ENCODE results near the gene TAS1R1. TPM values are rescaled to one million over a fixed set of nuclear protein-coding genes. Genes with fewer than 3 reads are reported as not detected.
A peak's percentile ranks its signal among the peaks of the same experiment; 100 is the strongest.

The TAS1R1 gene
- total and polyA plus RNA-seq, 10 of the 15 experiments (the other 5 are each of a cell fraction or from before 2014, with no cell fraction given): 0.03 to 0.06 (median 0.04) TPM; not detected in 7

GRCh38 chr1:6613361-6614018 is 58.4 kb downstream of the TAS1R1 start, which contains the start of gene PHF13 (continued):
- TF ChIP-seq ZNF687 (IDR thresholded peaks at IDR 0.05) (0 out of 2 replicates have a peak, but pooled peaks have one; percentile 0), JUNB (IDR thresholded peaks at IDR 0.05) (no peak), IRF5 (IDR thresholded peaks at IDR 0.05; ENCODE audit: borderline replicate concordance) (no peak), KLF5 (IDR thresholded peaks at IDR 0.05; ENCODE audit: partially characterized antibody) (no peak), SMAD1 (IDR thresholded peaks at IDR 0.05; ENCODE audit: low read depth, partially characterized antibody) (no peak), MEF2A (IDR thresholded peaks at IDR 0.05; ENCODE audit: insufficient read depth, low read depth, low read length) (no peak), ETV6 (conservative IDR thresholded peaks at IDR 0.05 in 1 of 2, IDR thresholded peaks at IDR 0.05 in 1 of 2; ENCODE audit: borderline replicate concordance in 1 of 2, low read depth in 1 of 2) (no peak), ZNF274 (IDR thresholded peaks at IDR 0.05; ENCODE audit: insufficient read depth, insufficient read length) (no peak), MTA3 (IDR thresholded peaks at IDR 0.05; ENCODE audit: borderline replicate concordance, low read length) (no peak), SIX5 (IDR thresholded peaks at IDR 0.05; ENCODE audit: low read depth, low read length, severe bottlenecking) (peak; percentile 96), SPI1 (IDR thresholded peaks at IDR 0.05; ENCODE audit: borderline replicate concordance, insufficient read depth, low read depth, low read length) (no peak), SRF (IDR thresholded peaks at IDR 0.05; ENCODE audit: low read depth in 2 of 2, low read length in 2 of 2) (no peak; a peak in 1 of 4 replicates), POLR2AphosphoS2 (IDR thresholded peaks at IDR 0.05; ENCODE audit: low read depth, low read length) (no peak), SUPT20H (IDR thresholded peaks at IDR 0.05; ENCODE audit: borderline replicate concordance, control insufficient read depth, low read depth, low read length) (no peak), CBFB (IDR thresholded peaks at IDR 0.05; ENCODE audit: low read depth) (0 out of 2 replicates have a peak, but pooled peaks have one; percentile 36), ZNF384 (IDR thresholded peaks at IDR 0.05; ENCODE audit: borderline replicate concordance, low read depth, low read length) (no peak), ZNF24 (IDR thresholded peaks at IDR 0.05) (no peak)
- TF ChIP-seq, protein P1, sequence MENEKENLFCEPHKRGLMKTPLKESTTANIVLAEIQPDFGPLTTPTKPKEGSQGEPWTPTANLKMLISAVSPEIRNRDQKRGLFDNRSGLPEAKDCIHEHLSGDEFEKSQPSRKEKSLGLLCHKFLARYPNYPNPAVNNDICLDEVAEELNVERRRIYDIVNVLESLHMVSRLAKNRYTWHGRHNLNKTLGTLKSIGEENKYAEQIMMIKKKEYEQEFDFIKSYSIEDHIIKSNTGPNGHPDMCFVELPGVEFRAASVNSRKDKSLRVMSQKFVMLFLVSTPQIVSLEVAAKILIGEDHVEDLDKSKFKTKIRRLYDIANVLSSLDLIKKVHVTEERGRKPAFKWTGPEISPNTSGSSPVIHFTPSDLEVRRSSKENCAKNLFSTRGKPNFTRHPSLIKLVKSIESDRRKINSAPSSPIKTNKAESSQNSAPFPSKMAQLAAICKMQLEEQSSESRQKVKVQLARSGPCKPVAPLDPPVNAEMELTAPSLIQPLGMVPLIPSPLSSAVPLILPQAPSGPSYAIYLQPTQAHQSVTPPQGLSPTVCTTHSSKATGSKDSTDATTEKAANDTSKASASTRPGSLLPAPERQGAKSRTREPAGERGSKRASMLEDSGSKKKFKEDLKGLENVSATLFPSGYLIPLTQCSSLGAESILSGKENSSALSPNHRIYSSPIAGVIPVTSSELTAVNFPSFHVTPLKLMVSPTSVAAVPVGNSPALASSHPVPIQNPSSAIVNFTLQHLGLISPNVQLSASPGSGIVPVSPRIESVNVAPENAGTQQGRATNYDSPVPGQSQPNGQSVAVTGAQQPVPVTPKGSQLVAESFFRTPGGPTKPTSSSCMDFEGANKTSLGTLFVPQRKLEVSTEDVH (IDR thresholded peaks at IDR 0.05; ENCODE audit: low read depth, partially characterized antibody): no peak
- TF ChIP-seq, protein P2, sequence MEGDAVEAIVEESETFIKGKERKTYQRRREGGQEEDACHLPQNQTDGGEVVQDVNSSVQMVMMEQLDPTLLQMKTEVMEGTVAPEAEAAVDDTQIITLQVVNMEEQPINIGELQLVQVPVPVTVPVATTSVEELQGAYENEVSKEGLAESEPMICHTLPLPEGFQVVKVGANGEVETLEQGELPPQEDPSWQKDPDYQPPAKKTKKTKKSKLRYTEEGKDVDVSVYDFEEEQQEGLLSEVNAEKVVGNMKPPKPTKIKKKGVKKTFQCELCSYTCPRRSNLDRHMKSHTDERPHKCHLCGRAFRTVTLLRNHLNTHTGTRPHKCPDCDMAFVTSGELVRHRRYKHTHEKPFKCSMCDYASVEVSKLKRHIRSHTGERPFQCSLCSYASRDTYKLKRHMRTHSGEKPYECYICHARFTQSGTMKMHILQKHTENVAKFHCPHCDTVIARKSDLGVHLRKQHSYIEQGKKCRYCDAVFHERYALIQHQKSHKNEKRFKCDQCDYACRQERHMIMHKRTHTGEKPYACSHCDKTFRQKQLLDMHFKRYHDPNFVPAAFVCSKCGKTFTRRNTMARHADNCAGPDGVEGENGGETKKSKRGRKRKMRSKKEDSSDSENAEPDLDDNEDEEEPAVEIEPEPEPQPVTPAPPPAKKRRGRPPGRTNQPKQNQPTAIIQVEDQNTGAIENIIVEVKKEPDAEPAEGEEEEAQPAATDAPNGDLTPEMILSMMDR (IDR thresholded peaks at IDR 0.05 in 2 of 3, conservative IDR thresholded peaks at IDR 0.05 in 1 of 3; ENCODE audit: control insufficient read depth in 2 of 3, extremely low read depth in 1 of 3, insufficient read depth in 1 of 3, low read depth in 3 of 3, low read length in 3 of 3): no peak

All from GM12878 (cell line).